ENCODE measurements around the gene AKT3.
A peak's percentile ranks its signal among the peaks of the same experiment; 100 is the strongest.

The AKT3 gene

DNA sequence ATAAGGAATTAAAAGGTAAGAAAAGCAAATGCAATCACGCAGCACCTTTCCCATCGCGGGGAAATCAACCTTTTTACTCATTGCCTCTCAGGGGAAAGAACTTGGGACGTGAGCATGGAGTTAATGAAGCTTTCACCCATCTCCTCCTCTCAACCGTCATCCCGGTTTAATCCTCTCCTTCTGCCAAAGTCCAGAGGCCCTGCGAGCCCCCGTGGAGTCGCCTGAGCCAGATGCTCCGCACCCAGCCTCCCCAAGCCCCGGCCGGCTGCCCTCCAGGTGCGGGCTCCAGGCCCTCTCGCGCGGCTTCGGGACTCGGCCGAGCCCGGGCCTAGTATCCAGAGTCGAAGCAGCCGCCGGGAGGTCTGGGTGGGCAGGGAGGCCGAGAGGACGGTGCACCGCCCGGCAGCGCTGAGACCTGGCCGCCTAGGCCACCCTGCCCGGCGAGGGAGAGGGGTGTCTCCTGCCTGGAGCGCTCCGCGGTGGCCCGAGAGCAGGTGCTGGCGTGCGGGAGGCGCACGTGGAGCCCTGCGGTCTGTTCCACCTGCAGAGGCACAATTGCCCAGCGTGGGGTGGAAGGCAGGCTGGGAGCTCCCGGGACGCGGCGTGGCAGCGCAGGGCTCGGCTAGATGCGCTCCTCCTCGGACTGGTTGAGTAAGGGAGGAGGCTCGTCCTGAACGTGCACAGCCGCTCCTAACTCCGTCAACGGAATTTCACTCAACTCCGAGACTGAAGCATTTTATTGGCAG is 375.7 kb downstream of the AKT3 start:
- H3K27me3 Mint-ChIP-seq, result no peaks in the 10 kb centered on the region
- no peak overlapping the region for H3K4me3 Mint-ChIP-seq
- H3K27ac Mint-ChIP-seq, result no peak overlapping the region
- no peaks in the 10 kb centered on the region for H3K9me3 Mint-ChIP-seq
- H3K4me1 Mint-ChIP-seq, result peaks cover 11% of the 10 kb centered on the region
- peaks cover 14% of the 10 kb centered on the region for H3K36me3 Mint-ChIP-seq

DNA sequence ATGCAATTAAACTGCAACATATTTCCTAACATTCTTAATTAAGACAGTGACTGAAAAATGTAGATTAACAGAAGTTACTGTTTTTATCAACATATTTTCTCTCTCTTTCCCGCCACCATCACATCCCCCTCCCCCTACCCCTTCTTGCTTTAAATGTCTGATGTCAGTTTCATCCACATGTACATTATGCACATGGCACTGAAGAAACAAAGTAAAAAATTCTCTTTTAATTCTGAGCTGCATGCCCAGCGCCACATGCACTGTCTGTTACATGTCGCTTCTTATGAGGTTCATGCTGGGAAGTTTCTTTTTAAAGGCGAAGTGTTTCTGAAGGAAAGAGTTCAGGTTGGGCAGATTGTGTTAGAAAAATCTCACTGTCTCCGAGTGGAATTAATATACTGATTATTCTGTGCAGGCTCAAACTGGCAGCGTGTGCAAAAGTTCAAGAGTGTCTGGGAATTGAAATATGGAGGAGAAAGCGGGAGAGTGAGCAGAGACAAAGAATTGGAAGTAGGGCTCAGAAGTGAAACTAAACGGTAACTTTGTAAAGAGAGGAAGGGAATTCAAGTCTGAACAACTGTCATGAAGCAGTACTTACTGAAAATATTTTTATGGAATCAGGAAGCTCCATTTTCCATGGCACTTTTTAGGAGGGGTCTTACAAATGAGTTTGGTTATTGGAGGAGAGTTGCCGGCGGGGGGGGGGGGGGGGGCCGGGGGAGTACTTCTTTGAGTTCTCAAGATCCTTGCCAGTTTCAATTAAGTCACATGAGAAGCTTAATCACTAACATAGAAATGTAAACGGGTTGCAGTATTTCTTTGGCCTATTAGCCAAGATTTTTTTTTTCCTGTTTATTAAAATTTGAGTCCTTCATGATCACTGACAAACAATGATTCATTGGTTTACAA is 376.6 kb downstream of the AKT3 start:
- Mint-ChIP-seq H3K27me3 (no peaks in the 10 kb centered on the region), H3K27ac (peak overlapping the region; percentile 9), H3K4me3 (peak overlapping the region; percentile 87), H3K36me3 (peaks cover 14% of the 10 kb centered on the region), H3K4me1 (peaks cover 11% of the 10 kb centered on the region), H3K9me3 (no peaks in the 10 kb centered on the region)

- Mint-ChIP-seq H3K9me3 (no peaks in the 10 kb centered on the region), H3K27ac (no peak overlapping the region), H3K4me3 (no peak overlapping the region), H3K27me3 (no peaks in the 10 kb centered on the region), H3K36me3 (peaks cover 11% of the 10 kb centered on the region), H3K4me1 (peaks cover 11% of the 10 kb centered on the region)
Measured at GRCh38 chr1:243471754-243472745, 378.0 kb downstream of the AKT3 start.

DNA sequence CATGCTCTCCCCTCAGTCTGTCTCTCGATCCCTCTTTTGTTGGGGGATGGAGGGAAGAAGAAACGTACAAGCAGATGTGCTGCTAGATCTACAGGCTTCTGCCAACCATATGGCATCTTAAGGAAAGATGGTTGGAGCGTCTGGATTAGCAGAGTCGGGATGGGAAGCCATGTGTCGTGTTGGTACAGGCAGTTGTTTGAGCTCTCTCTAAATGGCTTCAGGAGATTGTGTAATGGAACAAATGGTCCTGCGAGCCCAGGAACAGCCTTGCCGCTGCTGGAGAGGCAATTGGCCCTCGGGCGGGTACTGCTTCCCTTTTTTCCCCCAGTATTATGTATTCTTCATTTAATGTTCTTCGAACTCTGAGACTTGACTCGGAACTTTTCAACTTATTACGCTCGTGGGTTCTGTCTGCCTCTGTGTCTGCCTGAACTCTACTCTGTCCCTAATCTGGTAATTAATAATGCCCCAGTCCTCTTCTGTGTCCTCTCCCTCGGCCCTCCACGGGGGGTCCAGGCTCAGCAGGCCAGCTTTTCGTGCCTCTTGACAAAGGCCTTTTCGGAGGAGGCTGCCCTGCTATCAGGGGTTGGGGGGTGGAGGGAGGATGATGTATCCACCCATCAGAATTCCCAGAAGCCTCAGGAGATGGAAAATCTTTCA is 378.9 kb downstream of the AKT3 start:
- Mint-ChIP-seq H3K9me3 (no peaks in the 10 kb centered on the region), H3K4me3 (no peak overlapping the region), H3K4me1 (peaks cover 11% of the 10 kb centered on the region), H3K27ac (no peak overlapping the region), H3K27me3 (no peaks in the 10 kb centered on the region), H3K36me3 (peaks cover 8% of the 10 kb centered on the region)

DNA sequence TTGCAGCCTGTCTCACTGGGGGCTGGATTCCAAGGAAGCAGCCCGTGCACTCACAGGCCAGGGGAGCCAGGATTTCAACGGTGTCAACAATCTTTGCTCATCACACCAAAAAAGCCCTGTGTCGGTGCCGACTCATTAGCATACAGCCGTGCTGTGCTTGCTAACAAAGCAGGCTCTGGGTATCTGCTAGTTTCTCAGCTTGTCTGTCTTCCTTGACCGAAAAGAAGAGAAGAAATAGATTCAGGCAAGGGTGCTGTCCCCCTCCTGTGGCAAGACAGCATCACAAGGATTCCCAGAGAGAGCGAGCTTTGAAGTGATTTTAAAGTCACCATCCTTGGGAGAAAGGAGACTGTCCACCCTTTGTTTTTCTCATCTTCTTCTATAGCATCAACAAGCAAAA is 379.5 kb downstream of the AKT3 start:
- Mint-ChIP-seq H3K27me3 (no peaks in the 10 kb centered on the region), H3K27ac (no peak overlapping the region), H3K36me3 (peaks cover 6% of the 10 kb centered on the region), H3K9me3 (no peaks in the 10 kb centered on the region), H3K4me3 (no peak overlapping the region), H3K4me1 (peaks cover 11% of the 10 kb centered on the region)

DNA sequence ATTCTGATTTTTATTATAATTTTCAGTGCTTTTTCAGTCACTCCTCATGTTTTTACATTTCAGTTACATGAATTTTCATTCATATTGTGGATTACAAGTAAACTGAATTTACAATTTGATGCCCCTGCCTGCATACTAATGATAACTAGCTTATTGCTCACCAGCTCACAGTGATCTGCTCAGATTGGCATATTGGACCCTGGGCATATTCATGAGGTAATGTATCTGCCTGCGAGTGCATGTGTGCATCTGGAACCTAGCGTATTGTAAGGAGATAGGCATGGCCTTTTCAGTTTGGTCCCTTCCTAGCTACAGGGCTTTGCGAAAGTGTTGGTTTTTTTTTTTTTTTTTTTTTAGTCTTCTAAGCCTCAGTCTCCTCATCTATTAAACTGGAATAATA is 380.5 kb downstream of the AKT3 start:
- Mint-ChIP-seq H3K9me3 (no peaks in the 10 kb centered on the region), H3K27ac (no peak overlapping the region), H3K27me3 (no peaks in the 10 kb centered on the region), H3K36me3 (peaks cover 6% of the 10 kb centered on the region), H3K4me3 (no peak overlapping the region), H3K4me1 (peaks cover 11% of the 10 kb centered on the region)

DNA sequence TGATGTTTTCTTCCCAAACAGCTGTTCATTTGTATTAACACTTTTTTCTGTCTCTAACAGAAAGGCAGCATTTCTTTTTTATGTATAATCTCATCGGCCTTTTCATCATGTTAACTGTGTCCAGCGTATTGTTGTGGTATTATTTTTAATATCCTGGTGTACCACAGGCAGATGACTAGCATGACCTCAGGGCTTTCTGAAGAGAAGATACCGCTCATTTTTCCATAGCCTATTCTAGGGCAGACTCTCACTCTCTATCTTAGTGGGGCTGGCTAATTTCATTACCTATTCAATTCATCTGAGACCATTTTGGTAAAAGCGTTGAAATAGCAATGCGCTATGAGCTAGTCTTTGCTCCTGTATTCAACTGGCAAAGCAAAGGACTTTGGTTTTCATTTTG is 384.3 kb downstream of the AKT3 start:
- no peak overlapping the region for H3K27ac Mint-ChIP-seq

GRCh38 chr1:243465081-243465480 is 385.0 kb downstream of the AKT3 start:
- Mint-ChIP-seq H3K4me3 (no peak overlapping the region), H3K9me3 (no peaks in the 10 kb centered on the region), H3K4me1 (no peaks in the 10 kb centered on the region), H3K27ac (no peak overlapping the region), H3K36me3 (peaks cover 5% of the 10 kb centered on the region), H3K27me3 (no peaks in the 10 kb centered on the region)

More for the DNA sequence above, 384.3 kb downstream of the AKT3 start:
- no peaks in the 10 kb centered on the region for H3K9me3 Mint-ChIP-seq
- peaks cover 5% of the 10 kb centered on the region for H3K36me3 Mint-ChIP-seq
- no peak overlapping the region for H3K4me3 Mint-ChIP-seq
- H3K4me1 Mint-ChIP-seq, result no peaks in the 10 kb centered on the region
- H3K27me3 Mint-ChIP-seq, result no peaks in the 10 kb centered on the region

GRCh38 chr1:243462929-243463697 is 386.9 kb downstream of the AKT3 start:
- Mint-ChIP-seq H3K27me3 (no peaks in the 10 kb centered on the region), H3K36me3 (peaks cover 5% of the 10 kb centered on the region), H3K4me3 (no peak overlapping the region), H3K4me1 (no peaks in the 10 kb centered on the region), H3K27ac (no peak overlapping the region), H3K9me3 (no peaks in the 10 kb centered on the region)

- H3K27me3 Mint-ChIP-seq, result no peaks in the 10 kb centered on the region
- H3K36me3 Mint-ChIP-seq, result peaks cover 5% of the 10 kb centered on the region
- no peak overlapping the region for H3K4me3 Mint-ChIP-seq
- no peak overlapping the region for H3K27ac Mint-ChIP-seq
- no peaks in the 10 kb centered on the region for H3K4me1 Mint-ChIP-seq
- no peaks in the 10 kb centered on the region for H3K9me3 Mint-ChIP-seq
Measured at GRCh38 chr1:243461700-243462099, 388.3 kb downstream of the AKT3 start.

GRCh38 chr1:243459059-243459458 is 391.0 kb downstream of the AKT3 start:
- no peak overlapping the region for H3K4me3 Mint-ChIP-seq
- no peak overlapping the region for H3K27ac Mint-ChIP-seq
- no peaks in the 10 kb centered on the region for H3K27me3 Mint-ChIP-seq
- H3K4me1 Mint-ChIP-seq, result no peaks in the 10 kb centered on the region
- no peaks in the 10 kb centered on the region for H3K9me3 Mint-ChIP-seq
- peaks cover 9% of the 10 kb centered on the region for H3K36me3 Mint-ChIP-seq

- Mint-ChIP-seq H3K27ac (no peak overlapping the region), H3K4me1 (no peaks in the 10 kb centered on the region), H3K36me3 (peaks cover 7% of the 10 kb centered on the region), H3K9me3 (no peaks in the 10 kb centered on the region), H3K27me3 (no peaks in the 10 kb centered on the region), H3K4me3 (no peak overlapping the region)
Measured at GRCh38 chr1:243457363-243457982, 392.6 kb downstream of the AKT3 start.

- no peaks in the 10 kb centered on the region for H3K4me1 Mint-ChIP-seq
- no peaks in the 10 kb centered on the region for H3K9me3 Mint-ChIP-seq
- H3K27ac Mint-ChIP-seq, result no peak overlapping the region
- H3K36me3 Mint-ChIP-seq, result peaks cover 10% of the 10 kb centered on the region
- H3K27me3 Mint-ChIP-seq, result no peaks in the 10 kb centered on the region
- H3K4me3 Mint-ChIP-seq, result no peak overlapping the region
Measured at GRCh38 chr1:243455760-243456651, 394.0 kb downstream of the AKT3 start.
